Neural cell (in vitro differentiated cells): Measurements from ENCODE around the gene PDLIM1. TPM values are rescaled to one million over a fixed set of nuclear protein-coding genes. Genes with fewer than 3 reads are reported as not detected.

Experiments
- H2AFZ ChIP-seq: fragments of 200-600, 300-800 bp; sonication (generic), shearing (Covaris generic); 2 replicates; pipeline ENCODE4 v1.6.0; 2014; ENCODE audit warnings: low read depth, mild to moderate bottlenecking, antibody characterized with exemption, low read length, moderate library complexity
- H3F3A ChIP-seq: fragments of 200-600 bp; shearing (Covaris generic); 2 replicates; pipeline ENCODE4 v1.6.1; 2016; ENCODE audit warnings: mild to moderate bottlenecking, moderate library complexity, mixed read lengths, antibody characterized with exemption, low read length; ENCODE audit not compliant: insufficient read depth, poor library complexity, severe bottlenecking
- H3K27ac ChIP-seq: fragments of 200-600, 300-800 bp; sonication (generic), shearing (Covaris generic); 2 replicates; pipeline ENCODE4 v1.5.1; 2014; ENCODE audit warnings: mild to moderate bottlenecking, low read length, moderate library complexity
- H3K27me3 ChIP-seq: fragments of 300-800, 200-600 bp; sonication (generic), shearing (Covaris generic); 2 replicates; pipeline ENCODE4 v1.6.0; 2014; ENCODE audit warnings: mild to moderate bottlenecking, low read depth, low read length, moderate library complexity; ENCODE audit not compliant: insufficient read depth
- H3K36me3 ChIP-seq: fragments of 300-800, 200-600 bp; sonication (generic), shearing (Covaris generic); 2 replicates; pipeline ENCODE4 v1.5.1; 2014; ENCODE audit warnings: mild to moderate bottlenecking, antibody characterized with exemption, low read length, moderate library complexity; ENCODE audit not compliant: insufficient read depth
- H3K4me2 ChIP-seq: fragments of 300-800, 200-600 bp; sonication (generic), shearing (Covaris generic); 2 replicates; pipeline ENCODE4 v1.6.0; 2014; ENCODE audit warnings: mild to moderate bottlenecking, low read length
- H3K4me3 ChIP-seq: fragments of 300-800, 200-600 bp; sonication (generic), shearing (Covaris generic); 2 replicates; pipeline ENCODE4 v1.5.1; 2014; ENCODE audit warnings: mild to moderate bottlenecking, low read length, moderate library complexity
- H3K79me2 ChIP-seq: fragments of 200-600 bp; shearing (Covaris generic); replicated peaks from 2 replicates; pipeline ENCODE4 v1.6.0; 2014; ENCODE audit warnings: mild to moderate bottlenecking, low read length, moderate library complexity; ENCODE audit not compliant: insufficient read depth
- H3K9ac ChIP-seq: fragments of 300-800, 200-600 bp; sonication (generic), shearing (Covaris generic); 2 replicates; pipeline ENCODE4 v1.6.1; 2016; ENCODE audit warnings: mild to moderate bottlenecking, low read length, mixed read lengths
- H3K9me2 ChIP-seq: fragments of 200-600 bp; shearing (Covaris generic); 2 replicates; pipeline ENCODE4 v1.6.1; 2016; ENCODE audit warnings: mild to moderate bottlenecking, low read length, mixed read lengths; ENCODE audit not compliant: insufficient read depth
- H3K9me3 ChIP-seq: fragments of 200-600, 300-800 bp; sonication (generic), shearing (Covaris generic); 2 replicates; pipeline ENCODE4 v1.6.1; 2016; ENCODE audit warnings: mild to moderate bottlenecking, mixed run types, low read length, moderate library complexity, mixed read lengths
- H4K20me1 ChIP-seq: fragments of 200-600 bp; shearing (Covaris generic); 2 replicates; pipeline ENCODE4 v1.6.1; 2016; ENCODE audit warnings: mild to moderate bottlenecking, mixed run types; ENCODE audit not compliant: insufficient read depth
- CTCF ChIP-seq: fragments of 450-650 bp; IDR thresholded peaks from 2 replicates; pipeline ENCODE4 v1.5.1; 2014; ENCODE audit warnings: antibody characterized with exemption, mild to moderate bottlenecking, moderate library complexity; ENCODE audit not compliant: poor library complexity, severe bottlenecking
- EP300 ChIP-seq: fragments of 450-650 bp; conservative IDR thresholded peaks from 2 replicates; pipeline ENCODE4 v1.6.1; 2014; ENCODE audit warnings: antibody characterized with exemption, mild to moderate bottlenecking, moderate library complexity; ENCODE audit not compliant: poor library complexity, severe bottlenecking
- EZH2 ChIP-seq: fragments of 200-600, 300-800 bp; shearing (Covaris generic), sonication (generic); IDR thresholded peaks from 2 replicates; pipeline ENCODE4 v1.6.1; 2014; ENCODE audit warnings: antibody characterized with exemption, low read length, borderline replicate concordance, mild to moderate bottlenecking; ENCODE audit not compliant: insufficient read depth, poor library complexity, severe bottlenecking
- MXI1 ChIP-seq: fragments of 450-650 bp; conservative IDR thresholded peaks from 2 replicates; pipeline ENCODE4 v1.6.1; 2014; ENCODE audit warnings: antibody characterized with exemption, mild to moderate bottlenecking; ENCODE audit not compliant: poor library complexity, severe bottlenecking
- POLR2AphosphoS5 ChIP-seq: IDR thresholded peaks from 2 replicates; pipeline ENCODE4 v1.6.1; 2012
- RAD21 ChIP-seq: fragments of 450-650 bp; conservative IDR thresholded peaks from 2 replicates; pipeline ENCODE4 v1.6.1; 2014; ENCODE audit warnings: antibody characterized with exemption, mild to moderate bottlenecking, moderate library complexity
- REST ChIP-seq: IDR thresholded peaks from 2 replicates; pipeline ENCODE4 v1.6.1; 2012; ENCODE audit warnings: borderline replicate concordance
- SMC3 ChIP-seq: fragments of 450-650 bp; conservative IDR thresholded peaks from 2 replicates; pipeline ENCODE4 v1.6.1; 2014; ENCODE audit warnings: antibody characterized with exemption, mild to moderate bottlenecking, moderate library complexity; ENCODE audit not compliant: poor library complexity
- TAF1 ChIP-seq: IDR thresholded peaks from 2 replicates; pipeline ENCODE4 v1.6.1; 2012; ENCODE audit warnings: low read depth
- polyA plus RNA-seq: library from polyadenylated mRNA; depleted of rRNA; stranded (reverse); fragments of >200 nt; gene quantifications from 2 replicates; pipeline ENCODE4 v1.2.3, GENCODE V29; 2014

Gene PDLIM1
- polyA plus RNA-seq, 1 donor from 2014 or later = 1.0 TPM

DNA sequence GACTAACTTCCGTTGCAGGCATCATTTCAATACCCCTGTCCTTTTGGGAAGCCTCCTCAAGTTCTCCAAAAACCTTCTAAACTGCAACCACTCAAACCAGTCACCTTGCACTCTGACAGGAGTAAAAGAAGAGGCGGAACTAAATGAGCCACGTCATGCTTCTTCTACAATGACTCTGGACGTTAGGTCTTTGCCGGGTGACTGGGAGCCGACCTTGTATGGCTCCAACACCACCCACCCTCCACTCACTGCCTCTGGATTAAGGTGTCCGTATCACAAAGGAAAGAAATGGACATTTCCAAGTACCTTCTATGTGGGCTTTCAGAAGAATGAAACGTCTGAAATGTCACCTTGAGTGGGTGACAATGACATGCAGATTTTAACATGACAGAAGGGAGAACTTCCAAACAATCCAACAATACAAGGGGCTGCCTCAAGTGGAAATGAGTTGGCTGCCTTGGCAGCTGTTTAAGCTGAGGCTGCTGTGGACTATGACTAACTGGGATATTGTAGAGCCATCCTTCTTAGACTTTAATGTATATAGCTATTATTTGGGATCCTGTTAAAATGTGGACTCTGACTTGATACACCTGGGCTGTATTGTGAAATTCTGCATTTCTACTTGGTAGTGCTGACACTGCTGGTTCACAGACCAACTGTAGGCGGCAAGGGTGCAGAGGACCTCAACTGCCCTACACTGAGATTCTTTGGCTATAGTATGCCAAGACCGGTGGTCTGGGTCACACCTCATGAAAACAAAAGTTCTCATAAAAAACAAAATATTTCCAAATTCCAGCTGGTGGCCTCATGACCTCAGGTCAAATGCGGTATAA, 33.8 kb upstream of the PDLIM1 start:
- H3F3A ChIP-seq = no peaks in the 10 kb centered on the region
- no peaks in the 10 kb centered on the region for H3K9me3 ChIP-seq
- H3K27me3 ChIP-seq = no peaks in the 10 kb centered on the region
- no peaks in the 10 kb centered on the region for H3K9me2 ChIP-seq
- H2AFZ ChIP-seq = no peak overlapping the region
- no peak overlapping the region for H3K4me3 ChIP-seq
- no peak overlapping the region for H3K4me2 ChIP-seq
- H3K9ac ChIP-seq = no peak overlapping the region
- no peaks in the 10 kb centered on the region for H4K20me1 ChIP-seq
- no peaks in the 10 kb centered on the region for H3K79me2 ChIP-seq
- no peak for TF ChIP-seq SMC3
- H3K36me3 ChIP-seq = no peaks in the 10 kb centered on the region
- H3K27ac ChIP-seq = no peak overlapping the region

GRCh38 chr10:95321554-95322301, 30.9 kb upstream of the PDLIM1 start:
- H3K36me3 ChIP-seq = no peaks in the 10 kb centered on the region
- no peak overlapping the region for H3K9ac ChIP-seq
- H3K27me3 ChIP-seq = no peaks in the 10 kb centered on the region
- no peaks in the 10 kb centered on the region for H3F3A ChIP-seq
- H3K4me3 ChIP-seq = no peak overlapping the region
- no peak overlapping the region for H2AFZ ChIP-seq
- H3K9me3 ChIP-seq = no peaks in the 10 kb centered on the region
- TF ChIP-seq TAF1 (no peak), MXI1 (no peak), EZH2 (no peak), EP300 (no peak)
- H4K20me1 ChIP-seq = no peaks in the 10 kb centered on the region
- H3K9me2 ChIP-seq = no peaks in the 10 kb centered on the region
- no peak overlapping the region for H3K27ac ChIP-seq
- H3K79me2 ChIP-seq = no peaks in the 10 kb centered on the region
- H3K4me2 ChIP-seq = no peak overlapping the region

GRCh38 chr10:95319239-95319638, 28.4 kb upstream of the PDLIM1 start:
- Histone ChIP-seq H3F3A (no peaks in the 10 kb centered on the region), H3K9ac (no peak overlapping the region), H3K9me3 (no peaks in the 10 kb centered on the region), H3K27ac (no peak overlapping the region), H4K20me1 (no peaks in the 10 kb centered on the region), H3K36me3 (no peaks in the 10 kb centered on the region), H3K27me3 (no peaks in the 10 kb centered on the region), H3K9me2 (no peaks in the 10 kb centered on the region), H2AFZ (no peak overlapping the region), H3K4me3 (no peak overlapping the region), H3K4me2 (no peak overlapping the region), H3K79me2 (no peaks in the 10 kb centered on the region)
- TF ChIP-seq REST = no peak
- no peak for TF ChIP-seq RAD21
- TF ChIP-seq POLR2AphosphoS5 = no peak
- no peak for TF ChIP-seq TAF1
- no peak for TF ChIP-seq EZH2
- no peak for TF ChIP-seq MXI1
- TF ChIP-seq CTCF = no peak
- TF ChIP-seq EP300 = no peak
- TF ChIP-seq SMC3 = no peak
